Measurements from ENCODE around the gene SLC39A1. TPM values are rescaled to one million over a fixed set of nuclear protein-coding genes. Genes with fewer than 3 reads are reported as not detected.
A peak's percentile ranks its signal among the peaks of the same experiment; 100 is the strongest.

Gene SLC39A1
- total and polyA plus RNA-seq, 2 of the 8 experiments (the other 6 are each of a cell fraction or from before 2014, with no cell fraction given), result 238 to 337 TPM

DNA sequence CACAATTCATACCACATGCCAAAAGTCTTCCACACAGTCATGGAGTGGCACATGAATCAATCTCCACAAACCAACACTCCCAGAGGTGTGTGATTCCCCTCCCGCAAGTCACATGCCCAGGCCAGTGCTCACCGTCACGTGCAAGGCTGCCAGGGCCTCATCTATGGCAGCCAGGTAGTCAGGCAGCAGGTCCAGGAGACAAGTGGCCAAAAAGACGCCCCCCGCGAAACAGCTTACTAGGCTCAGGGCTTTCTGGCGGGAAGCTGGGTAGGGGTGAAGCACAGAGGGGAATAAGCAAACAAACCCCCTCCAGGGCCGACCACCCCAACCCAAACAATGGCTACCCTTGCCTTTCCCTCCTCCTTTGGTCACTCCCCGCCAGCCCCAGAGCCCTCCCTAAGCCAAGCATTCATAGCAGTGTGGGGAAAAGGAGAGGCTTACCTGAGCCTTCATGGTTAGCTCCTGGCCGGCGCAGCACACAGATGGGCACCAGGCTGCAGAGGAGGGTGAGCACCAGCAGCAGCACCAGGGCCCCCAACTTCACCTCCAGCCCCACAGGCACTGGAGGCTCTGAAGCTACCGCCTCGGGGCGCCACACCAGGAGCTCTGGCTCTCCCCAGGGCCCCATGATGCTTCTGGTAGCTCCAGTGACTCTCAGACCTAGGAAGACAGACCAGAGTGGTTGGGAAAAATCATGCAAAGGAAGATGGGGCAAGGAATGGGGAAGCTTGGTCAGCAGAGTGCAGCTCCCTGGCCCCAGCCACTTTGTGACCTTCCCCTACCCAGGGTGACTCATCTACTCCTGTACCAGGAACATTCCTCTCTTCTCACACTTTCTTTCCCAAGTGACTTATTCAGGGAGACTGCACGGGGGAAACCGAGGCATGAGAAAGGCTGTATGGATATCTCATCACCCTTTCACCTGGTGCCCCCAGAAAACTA, 978 bp downstream of the SLC39A1 start:
- Histone ChIP-seq H3K79me2 (ENCODE audit: control insufficient read depth in 1 of 2, insufficient read depth in 2 of 2, low read length in 2 of 2) (peaks cover 18 to 41% of the 10 kb centered on the region in 2 experiments), H4K8ac (ENCODE audit: extremely low read depth, insufficient read depth, low read length) (peak overlapping the region; percentile 58; the same call in 1 of the 2 replicates), H3K56ac (replicated peaks; ENCODE audit: insufficient read length, low read depth, low read length) (peak overlapping the region; percentile 43), H4K20me1 (replicated peaks in 1 of 2; ENCODE audit: control insufficient read depth in 1 of 2, insufficient read depth in 2 of 2, low read length in 2 of 2) (peaks cover 2 to 5% of the 10 kb centered on the region in 2 experiments), H2BK15ac (ENCODE audit: low read length) (no peak overlapping the region; the same call in 1 of the 2 replicates), H3K27me3 (replicated peaks in 1 of 4; ENCODE audit: control insufficient read depth in 3 of 4, extremely low read depth in 1 of 4, insufficient read depth in 3 of 4, low read length in 3 of 4) (no peaks in the 10 kb centered on the region), H3K36me3 (ENCODE audit: control insufficient read depth in 2 of 4, insufficient read depth in 4 of 4, low read length in 3 of 4) (peaks cover 11 to 26% (median 19%) of the 10 kb centered on the region in 4 experiments), H3K4me2 (ENCODE audit: insufficient read depth in 1 of 2, low read depth in 2 of 2, low read length in 2 of 2) (peak overlapping the region; percentile 95 to 98), H3K4ac (replicated peaks; ENCODE audit: insufficient read length, low read depth, low read length) (peak overlapping the region; percentile 44), H3K18ac (ENCODE audit: extremely low read depth, low read length) (peak overlapping the region; percentile 84; the same call in 1 of the 2 replicates), H3K23me2 (ENCODE audit: low read depth, low read length) (peaks cover 28% of the 10 kb centered on the region), H3K79me1 (ENCODE audit: low read depth, low read length) (peaks cover 9% of the 10 kb centered on the region), H2BK20ac (ENCODE audit: low read length) (no peak overlapping the region), H2BK5ac (ENCODE audit: low read depth, low read length) (peak overlapping the region; percentile 91), H3K9ac (replicated peaks in 1 of 4; ENCODE audit: extremely low read depth in 1 of 4, low read depth in 3 of 4, low read length in 3 of 4) (peak overlapping the region; percentile 81 to 93 (median 83)), H2AK5ac (ENCODE audit: low read depth, low read length) (peak overlapping the region; percentile 71), H4K5ac (ENCODE audit: insufficient read length, low read depth, low read length) (peak overlapping the region; percentile 54), H3K23ac (ENCODE audit: insufficient read length) (no peak overlapping the region), H3K27ac (ENCODE audit: low read depth, low read length) (peak overlapping the region; percentile 78), H2AFZ (ENCODE audit: low read length) (no peak overlapping the region), H2BK120ac (replicated peaks; ENCODE audit: low read depth, low read length) (no peak overlapping the region), H2BK12ac (ENCODE audit: low read depth, low read length) (peak overlapping the region; percentile 75), H3K4me1 (replicated peaks in 1 of 4; ENCODE audit: control insufficient read depth in 3 of 4, insufficient read depth in 4 of 4, low read length in 3 of 4) (peaks cover 7 to 17% (median 12%) of the 10 kb centered on the region in 4 experiments), H3K14ac (ENCODE audit: insufficient read length) (no peak overlapping the region), H4K91ac (replicated peaks; ENCODE audit: insufficient read length, low read length) (peak overlapping the region; percentile 46), H3K9me3 (ENCODE audit: insufficient read depth in 2 of 2, low read depth in 1 of 2, low read length in 1 of 2) (no peaks in the 10 kb centered on the region), H3K4me3 (ENCODE audit: extremely low read depth in 1 of 4, insufficient read depth in 2 of 4, low read depth in 3 of 4, low read length in 4 of 4) (peak overlapping the region; percentile 53 to 89 (median 84))
- FAIRE-seq (no peak), DNase-seq (ENCODE audit: low read depth in 1 of 2, low spot score in 2 of 2) (no peak)
- ChIA-PET CTCF (ENCODE audit: partially characterized antibody) (interaction anchor here (1.0 to 2.8 kb wide), 8 partner anchors 9 to 136 kb away, joined by 3 to 19 read pairs (median 4); partner anchors contain the start of genes JTB and RAB13), POLR2A (ENCODE audit: partially characterized antibody) (interaction anchor here (0.9 to 15.7 kb wide), 19 partner anchors 8 to 328 kb away, joined by 3 to 454 read pairs (median 5); partner anchors contain the start of genes CHTOP, DENND4B, GATAD2B and JTB)
- WGBS, 2 experiments (ENCODE audit: extremely low coverage in 1 of 2, insufficient coverage in 1 of 2, insufficient read length in 1 of 2, insufficient replicate concordance in 2 of 2, low coverage in 1 of 2, low lambda C conversion rate in 2 of 2, missing lambda C conversion rate in 1 of 2), result 17% methylated on average over 16 of the region's 16 CpGs; no CpG with 5 or more reads in 1 of the 2 experiments
- TF ChIP-seq POU5F1 (IDR thresholded peaks at IDR 0.05; ENCODE audit: low read depth, low read length), result no peak
- TF ChIP-seq POLR2A (IDR thresholded peaks at IDR 0.05; ENCODE audit: control extremely low read depth in 1 of 2, low read depth in 2 of 2, low read length in 2 of 2), result no peak
- TF ChIP-seq, protein P1, sequence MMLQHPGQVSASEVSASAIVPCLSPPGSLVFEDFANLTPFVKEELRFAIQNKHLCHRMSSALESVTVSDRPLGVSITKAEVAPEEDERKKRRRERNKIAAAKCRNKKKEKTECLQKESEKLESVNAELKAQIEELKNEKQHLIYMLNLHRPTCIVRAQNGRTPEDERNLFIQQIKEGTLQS (IDR thresholded peaks at IDR 0.05; ENCODE audit: insufficient read depth, low read depth, low read length), result peak; percentile 69
- no peak for TF ChIP-seq NRF1 (IDR thresholded peaks at IDR 0.05; ENCODE audit: low read depth, low read length)
- TF ChIP-seq EZH2 (IDR thresholded peaks at IDR 0.05; ENCODE audit: low read depth, low read length, severe bottlenecking), result no peak
- no peak for TF ChIP-seq ZNF274 (IDR thresholded peaks at IDR 0.05; ENCODE audit: borderline replicate concordance, extremely low read depth, low read length)
- no peak for TF ChIP-seq SP4 (IDR thresholded peaks at IDR 0.05; ENCODE audit: low read length)
- TF ChIP-seq, protein P2, sequence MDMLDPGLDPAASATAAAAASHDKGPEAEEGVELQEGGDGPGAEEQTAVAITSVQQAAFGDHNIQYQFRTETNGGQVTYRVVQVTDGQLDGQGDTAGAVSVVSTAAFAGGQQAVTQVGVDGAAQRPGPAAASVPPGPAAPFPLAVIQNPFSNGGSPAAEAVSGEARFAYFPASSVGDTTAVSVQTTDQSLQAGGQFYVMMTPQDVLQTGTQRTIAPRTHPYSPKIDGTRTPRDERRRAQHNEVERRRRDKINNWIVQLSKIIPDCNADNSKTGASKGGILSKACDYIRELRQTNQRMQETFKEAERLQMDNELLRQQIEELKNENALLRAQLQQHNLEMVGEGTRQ (IDR thresholded peaks at IDR 0.05; ENCODE audit: low read length), result peak; percentile 81
- TF ChIP-seq CHD1 (IDR thresholded peaks at IDR 0.05; ENCODE audit: low read depth, low read length), result no peak
- TF ChIP-seq CEBPB (IDR thresholded peaks at IDR 0.05; ENCODE audit: low read depth, low read length), result no peak
